A673 (cell line): ENCODE results near the gene TNFAIP6. TPM values are rescaled to one million over a fixed set of nuclear protein-coding genes. Genes with fewer than 3 reads are reported as not detected.
"Not testable (repeated sequence)": the region's sequence is repeated elsewhere in the genome, so short reads cannot be mapped to it uniquely, and the experiment has no call there.

ENCODE experiments used
- BruUV-seq: library from RNA; stranded (reverse); fragments of 400-500 nt; replicated peaks from 2 replicates; lab custom pipeline; 2021; lab: Mats Ljungman, UMichigan
- CTCF ChIA-PET: fragments of 300-600 bp; sonication (Branson Sonifier 250); formaldehyde crosslinking; loops from one replicate; lab custom pipeline; 2022; ENCODE audit warnings: antibody characterized with exemption; lab: Charles Lee
- POLR2A ChIA-PET: fragments of 300-600 bp; sonication (Branson Sonifier 250); formaldehyde crosslinking; loops from one replicate; lab custom pipeline; 2022; ENCODE audit warnings: antibody characterized with exemption; ENCODE audit not compliant: low non-redundant PET; lab: Charles Lee
- DNase-seq: peaks from one replicate; pipeline ENCODE4 v3.0.0-alpha.2; 2015; ENCODE audit warnings: low spot score
- H3K27ac ChIP-seq: fragments of 200-600 bp; sonication (generic); 2 replicates; pipeline ENCODE4 v1.5.1; 2016; ENCODE audit warnings: mixed run types, low read depth, mild to moderate bottlenecking, mixed read lengths, antibody characterized with exemption, low read length; ENCODE audit not compliant: poor library complexity, severe bottlenecking
- H3K27me3 ChIP-seq: fragments of 200-600 bp; sonication (generic); replicated peaks from 2 replicates; pipeline ENCODE4 v1.6.1; 2017; ENCODE audit warnings: mixed run types, low read depth, mild to moderate bottlenecking, mixed read lengths, antibody characterized with exemption, low read length; ENCODE audit not compliant: insufficient read depth, poor library complexity
- H3K36me3 ChIP-seq: fragments of 200-600 bp; sonication (generic); 2 replicates; pipeline ENCODE4 v1.6.1; 2016; ENCODE audit warnings: mixed run types, mild to moderate bottlenecking, mixed read lengths, antibody characterized with exemption, low read length; ENCODE audit not compliant: insufficient read depth, poor library complexity, severe bottlenecking
- H3K4me1 ChIP-seq: fragments of 200-600 bp; sonication (generic); 2 replicates; pipeline ENCODE4 v1.6.1; 2017; ENCODE audit warnings: mixed run types, mild to moderate bottlenecking, mixed read lengths, antibody characterized with exemption, low read length; ENCODE audit not compliant: insufficient read depth, poor library complexity, severe bottlenecking
- H3K4me3 ChIP-seq: fragments of 200-600 bp; sonication (generic); 2 replicates; pipeline ENCODE4 v1.5.1; 2016; ENCODE audit warnings: low read depth, mixed run types, mild to moderate bottlenecking, mixed read lengths, low read length; ENCODE audit not compliant: poor library complexity, severe bottlenecking
- H3K9me3 ChIP-seq: fragments of 200-600 bp; sonication (generic); 2 replicates; pipeline ENCODE4 v1.6.1; 2016; ENCODE audit warnings: mixed run types, low read depth, mild to moderate bottlenecking, mixed read lengths, antibody characterized with exemption, low read length; ENCODE audit not compliant: poor library complexity, severe bottlenecking
- CTCF ChIP-seq: fragments of 300-800, 200-600 bp; sonication (generic); conservative IDR thresholded peaks from 2 replicates; pipeline ENCODE4 v1.5.1; 2017; ENCODE audit warnings: low read depth, mild to moderate bottlenecking, antibody characterized with exemption, low read length, moderate library complexity, mixed read lengths
- EZH2 ChIP-seq: fragments of 200-600 bp; sonication (generic); IDR thresholded peaks from 2 replicates; pipeline ENCODE4 v1.6.1; 2017; ENCODE audit warnings: borderline replicate concordance, low read depth, mild to moderate bottlenecking, mixed read lengths, antibody characterized with exemption, low read length; ENCODE audit not compliant: poor library complexity, severe bottlenecking
- intact Hi-C: fragments of 100-400 bp; cut with micrococcal nuclease; formaldehyde crosslinking; loops from one replicate; pipeline ENCODE4 v1.10.0; 2022; ENCODE audit not compliant: unreplicated experiment
- total RNA-seq: library from RNA; stranded (reverse); gene quantifications from 2 replicates; pipeline ENCODE4 v1.2.3, GENCODE V29; 2021

TNFAIP6 gene
- total RNA-seq, 1 experiment from 2014 or later: 123 TPM

GRCh38 chr2:151417650-151418049 is 60.3 kb downstream of the TNFAIP6 start:
- H3K27ac ChIP-seq: no peak overlapping the region
- TF ChIP-seq EZH2 (no peak), CTCF (no peak)
- DNase-seq: no peak
- BruUV-seq: no TSS peak
- H3K27me3 ChIP-seq: no peaks in the 10 kb centered on the region
- intact Hi-C loops: loop anchor here (5.0 kb wide), 1 partner anchor 145 kb away; no protein-coding TSS in a partner anchor
- H3K36me3 ChIP-seq: peaks cover 99% of the 10 kb centered on the region
- CTCF ChIA-PET: no interaction called here
- H3K9me3 ChIP-seq: no peaks in the 10 kb centered on the region
- no peaks in the 10 kb centered on the region for H3K4me1 ChIP-seq
- POLR2A ChIA-PET: no interaction called here
- H3K4me3 ChIP-seq: no peak overlapping the region

GRCh38 chr2:151421681-151422080 is 64.3 kb downstream of the TNFAIP6 start:
- H3K4me1 ChIP-seq, H3K27me3 ChIP-seq, DNase-seq, CTCF ChIA-PET, H3K27ac ChIP-seq, H3K4me3 ChIP-seq, BruUV-seq, H3K9me3 ChIP-seq, POLR2A ChIA-PET, intact Hi-C loops: not testable (repeated sequence)
- peaks cover 97% of the 10 kb centered on the region for H3K36me3 ChIP-seq

- no peaks in the 10 kb centered on the region for H3K4me1 ChIP-seq
- TF ChIP-seq CTCF (no peak), EZH2 (no peak)
- POLR2A ChIA-PET: no interaction called here
- no peak overlapping the region for H3K4me3 ChIP-seq
- H3K36me3 ChIP-seq: peaks cover 92% of the 10 kb centered on the region
- DNase-seq: no peak
- intact Hi-C loops: no loop called here
- H3K9me3 ChIP-seq: no peaks in the 10 kb centered on the region
- no peaks in the 10 kb centered on the region for H3K27me3 ChIP-seq
- no TSS peak for BruUV-seq
- no peak overlapping the region for H3K27ac ChIP-seq
- CTCF ChIA-PET: no interaction called here
Observed at GRCh38 chr2:151422917-151423439, 65.6 kb downstream of the TNFAIP6 start.

- Histone ChIP-seq H3K27ac (no peak overlapping the region), H3K9me3 (no peaks in the 10 kb centered on the region), H3K4me1 (no peaks in the 10 kb centered on the region), H3K36me3 (peaks cover 92% of the 10 kb centered on the region), H3K4me3 (no peak overlapping the region), H3K27me3 (no peaks in the 10 kb centered on the region)
- POLR2A ChIA-PET: no interaction called here
- no peak for DNase-seq
- BruUV-seq: no TSS peak
- intact Hi-C loops: no loop called here
- TF ChIP-seq EZH2: no peak
- TF ChIP-seq CTCF: no peak
- CTCF ChIA-PET: no interaction called here
Observed at GRCh38 chr2:151423760-151424159, 66.4 kb downstream of the TNFAIP6 start.
